Fibroblast of mammary gland (primary cell): ENCODE measurements around the gene HCFC1.

Experiments used
- DNase-seq: peaks from one replicate; pipeline ENCODE4 v3.0.0-alpha.2; 2010; ENCODE audit warnings: low read depth
- H3K4me3 ChIP-seq: 2 replicates; pipeline ENCODE4 v1.5.1; 2011; ENCODE audit warnings: low read depth, mild to moderate bottlenecking, low read length, moderate library complexity; ENCODE audit not compliant: control insufficient read depth
- CTCF ChIP-seq: conservative IDR thresholded peaks from 2 replicates; pipeline ENCODE4 v1.5.1; 2011; ENCODE audit warnings: low read depth, low read length, inconsistent platforms; ENCODE audit not compliant: control insufficient read depth, insufficient read depth

HCFC1 gene

GRCh38 chrX:153947009-153947769 lies 24.4 kb downstream of the HCFC1 start:
- DNase-seq = peak; percentile 85
- no peak overlapping the region for H3K4me3 ChIP-seq
- peak; percentile 88 for TF ChIP-seq CTCF

- no peak for DNase-seq
- H3K4me3 ChIP-seq = no peak overlapping the region
- no peak for TF ChIP-seq CTCF
These were observed 25.4 kb downstream of the HCFC1 start for GRCh38 chrX:153945956-153946943.

DNA sequence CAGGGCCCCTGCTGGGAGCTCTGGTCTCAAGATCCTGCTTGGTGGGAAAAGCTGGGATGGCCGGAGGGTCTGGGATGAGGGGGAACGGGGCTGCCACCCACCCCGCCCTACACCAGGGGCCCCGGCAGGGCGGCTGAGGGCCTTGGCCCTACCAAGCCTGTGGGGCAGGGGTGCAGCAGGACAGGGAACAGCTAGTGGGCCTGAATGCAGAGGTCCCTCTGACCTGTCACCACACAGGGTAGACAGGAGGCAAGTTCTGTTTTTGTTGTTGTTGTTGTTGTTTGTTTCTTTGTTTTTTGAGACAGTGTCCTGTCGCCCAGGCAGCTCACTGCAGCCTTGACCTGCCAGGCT lies 26.8 kb downstream of the HCFC1 start:
- TF ChIP-seq CTCF = no peak
- no peak overlapping the region for H3K4me3 ChIP-seq
- DNase-seq = no peak

- H3K4me3 ChIP-seq = no peak within 1 kb of the TSS
- no peak for TF ChIP-seq CTCF
- no peak for DNase-seq
These were observed 27.3 kb downstream of the HCFC1 start, which contains the start of gene RENBP for GRCh38 chrX:153944140-153944799. TSS of gene RENBP (minus strand) at chrX:153944643. CDS start at chrX:153944610, 33 bp downstream.

GRCh38 chrX:153941336-153942252 lies 30.0 kb downstream of the HCFC1 start:
- DNase-seq = no peak
- H3K4me3 ChIP-seq = no peak overlapping the region
- TF ChIP-seq CTCF = no peak
